Stomach (tissue), 9 donors: ENCODE results near the gene GRIN2D. TPM values are rescaled to one million over a fixed set of nuclear protein-coding genes. Genes with fewer than 3 reads are reported as not detected.

Experiments used
- DNase-seq, 2 donors: peaks; one replicate each; pipeline versions ENCODE4 v3.0.0 to v3.0.0-alpha.2; 2013 to 2019
- H3K27ac ChIP-seq, 5 donors: fragments of 200-600 bp in 4 of 5; sonication (generic) in 4 of 5; one replicate each; pipeline ENCODE4 v1.5.1; 2013 to 2019; ENCODE audit warnings: mild to moderate bottlenecking in 1 of 5, moderate library complexity in 1 of 5
- H3K27me3 ChIP-seq, 3 donors: fragments of 200-600 bp; sonication (generic); one replicate each; pipeline ENCODE4 v1.5.1; 2017 to 2019; ENCODE audit warnings: mixed run types in 1 of 3
- H3K36me3 ChIP-seq, 4 donors: fragments of 200-600 bp; sonication (generic); 1 replicate in 3 of 4; 2 replicates in 1 of 4; pipeline ENCODE4 v1.5.1; 2016 to 2019
- H3K4me1 ChIP-seq, 4 donors: fragments of 200-600 bp; sonication (generic); one replicate each; pipeline ENCODE4 v1.5.1; 2016 to 2019
- H3K4me3 ChIP-seq, 4 donors: fragments of 200-600 bp; sonication (generic) in 3 of 4; one replicate each; pipeline ENCODE4 v1.5.1; 2016 to 2019; ENCODE audit warnings: mild to moderate bottlenecking in 1 of 4
- H3K9me3 ChIP-seq, 4 donors: fragments of 200-600 bp; sonication (generic); one replicate each; pipeline ENCODE4 v1.5.1; 2016 to 2019
- CTCF ChIP-seq, 7 experiments: fragments of 450-650 bp in 4 of 7; fragments of 200-600 bp in 3 of 7; sonication (generic) in 3 of 7; IDR thresholded peaks; one replicate each; pipeline ENCODE4 v1.5.1; 2016 to 2019; ENCODE audit warnings: antibody characterized with exemption in 7 of 7, control low read depth in 2 of 7, mild to moderate bottlenecking in 1 of 7
- EP300 ChIP-seq: sonication (generic); formaldehyde crosslinking; IDR thresholded peaks from one replicate; pipeline ENCODE4 v1.6.1; 2017; ENCODE audit warnings: antibody characterized with exemption
- POLR2A ChIP-seq, 4 donors: fragments of 450-650 bp; IDR thresholded peaks; one replicate each; pipeline ENCODE4 v1.6.1; 2016; ENCODE audit warnings: antibody characterized with exemption in 4 of 4, control low read depth in 2 of 4, mild to moderate bottlenecking in 1 of 4, moderate library complexity in 1 of 4
- POLR2AphosphoS5 ChIP-seq, 3 donors: sonication (generic); formaldehyde crosslinking; IDR thresholded peaks; one replicate each; pipeline ENCODE4 v1.6.1; 2016; ENCODE audit warnings: antibody characterized with exemption in 3 of 3
- WGBS, 5 donors: extraction: QIAGEN DNeasy Blood & Tissue Kit in 3 of 5; methylation state at CpG; one replicate each; pipeline versions ENCODE4 v1.1.5 to v1.1.7; 2013 to 2018; 5-methylcytosine and 5-hydroxymethylcytosine counted together
- intact Hi-C: fragments of 100-400 bp; cut with DNase I; formaldehyde crosslinking; loops from one replicate; pipeline ENCODE4 v1.15.1; 2023; ENCODE audit warnings: low total_unique reads
- polyA plus RNA-seq, 3 donors: library from polyadenylated mRNA; stranded (reverse); fragments of 200-250 nt; gene quantifications; one replicate each; pipeline ENCODE4 v1.2.3, GENCODE V29; 2013
- total RNA-seq, 5 donors: library from RNA; depleted of rRNA; stranded (reverse); fragments of >200 nt; gene quantifications; one replicate each; pipeline versions ENCODE4 v1.1.0 to v1.2.3, GENCODE V29; 2014 to 2016
- donor health status: healthy with polysubstance abuse.
- donor health status: Bipolar disorder and iron deficiency.
- donor health status: healthy.

Gene GRIN2D
- total and polyA plus RNA-seq, 8 donors: 0.06 to 1.8 (median 0.14) TPM; not detected in 3

- no peaks in the 10 kb centered on the region for H3K9me3 ChIP-seq
- DNase-seq: peak; percentile 96 to 98
- peaks cover 5 to 20% (median 16%) of the 10 kb centered on the region in 4 donors for H3K4me1 ChIP-seq
- peak overlapping the region; percentile 57 to 64 (median 61) for H3K4me3 ChIP-seq
- WGBS, 5 donors: 3 to 10% (median 4%) methylated on average over 10 to 26 of the region's 26 CpGs
- H3K27me3 ChIP-seq: no peaks in the 10 kb centered on the region
- H3K36me3 ChIP-seq: peaks cover 0 to 9% (median 5%) of the 10 kb centered on the region in 4 donors
- intact Hi-C loops: no loop called here
- no peak for TF ChIP-seq POLR2A (IDR thresholded peaks at IDR 0.05)
- TF ChIP-seq EP300: no peak
- TF ChIP-seq CTCF (IDR thresholded peaks at IDR 0.05): no peak
- peak; percentile 20 to 76 (median 56) for TF ChIP-seq POLR2AphosphoS5 (IDR thresholded peaks at IDR 0.05)
- H3K27ac ChIP-seq: peak overlapping the region; percentile 90 to 96 (median 93)
Observed at GRCh38 chr19:48362716-48363499, 30.6 kb upstream of the GRIN2D start.

- WGBS, 5 donors: 0 to 3% (median 0%) methylated on average over 9 to 10 of the region's 10 CpGs
- TF ChIP-seq CTCF (IDR thresholded peaks at IDR 0.05): no peak
- TF ChIP-seq POLR2A (IDR thresholded peaks at IDR 0.05): no peak
- no peak for TF ChIP-seq EP300
- no peak for TF ChIP-seq POLR2AphosphoS5 (IDR thresholded peaks at IDR 0.05)
- intact Hi-C loops: no loop called here
- Histone ChIP-seq H3K4me3 (peak overlapping the region; percentile 57 to 64 (median 61)), H3K4me1 (peaks cover 5 to 20% (median 16%) of the 10 kb centered on the region in 4 donors), H3K27ac (peak overlapping the region; percentile 90 to 96 (median 93)), H3K27me3 (no peaks in the 10 kb centered on the region), H3K36me3 (peaks cover 0 to 9% (median 5%) of the 10 kb centered on the region in 4 donors), H3K9me3 (no peaks in the 10 kb centered on the region)
- DNase-seq: no peak
Observed at GRCh38 chr19:48363500-48363809, 30.0 kb upstream of the GRIN2D start.

- no peaks in the 10 kb centered on the region for H3K9me3 ChIP-seq
- no peaks in the 10 kb centered on the region for H3K27me3 ChIP-seq
- peak within 1 kb of the TSS; percentile 90 to 96 (median 93) for H3K27ac ChIP-seq
- peaks cover 5 to 20% (median 16%) of the 10 kb centered on the region in 4 donors for H3K4me1 ChIP-seq
- 0 to 1% (median 1%) methylated on average over 52 to 59 of the region's 59 CpGs for WGBS, 5 donors
- intact Hi-C loops: no loop called here
- TF ChIP-seq EP300 (no peak), POLR2AphosphoS5 (IDR thresholded peaks at IDR 0.05) (peak; percentile 69 to 96 (median 89))
- H3K36me3 ChIP-seq: peaks cover 0 to 9% (median 5%) of the 10 kb centered on the region in 4 donors
- H3K4me3 ChIP-seq: peak within 1 kb of the TSS; percentile 57 to 64 (median 61)
- DNase-seq: peak; percentile 98 to 100
Observed at GRCh38 chr19:48363810-48364597, 29.5 kb upstream of the GRIN2D start, which contains the start of the genes SYNGR4 and TMEM143. Gene SYNGR4 (plus strand): TSS chr19:48364367. CDS start chr19:48365843, 1,476 bp downstream. Gene TMEM143 (minus strand): TSS chr19:48363940. CDS start chr19:48363920, 20 bp downstream.

GRCh38 chr19:48364598-48365348, 28.7 kb upstream of the GRIN2D start:
- H3K9me3 ChIP-seq: no peaks in the 10 kb centered on the region
- peak overlapping the region; percentile 52 to 96 (median 93) for H3K27ac ChIP-seq
- H3K36me3 ChIP-seq: peaks cover 0 to 6% (median 4%) of the 10 kb centered on the region in 4 donors
- H3K4me1 ChIP-seq: peaks cover 5 to 20% (median 16%) of the 10 kb centered on the region in 4 donors
- WGBS, 5 donors: 62 to 67% (median 65%) methylated on average over 10 of the region's 10 CpGs
- no peaks in the 10 kb centered on the region for H3K27me3 ChIP-seq
- intact Hi-C loops: no loop called here
- peak in 1 of 2 donors; percentile 32 for DNase-seq
- peak overlapping the region; percentile 57 to 64 (median 61) for H3K4me3 ChIP-seq
- TF ChIP-seq POLR2AphosphoS5 (IDR thresholded peaks at IDR 0.05) (no peak), EP300 (no peak), CTCF (IDR thresholded peaks at IDR 0.05) (no peak), POLR2A (IDR thresholded peaks at IDR 0.05) (no peak)
